HepG2 (cell line): ENCODE measurements around the gene PAXX. TPM values are rescaled to one million over a fixed set of nuclear protein-coding genes. Genes with fewer than 3 reads are reported as not detected.
A peak's percentile ranks its signal among the peaks of the same experiment; 100 is the strongest.

Experiments
- ATAC-seq: fragments of 200-7000 bp; cut with Tn5 transposase; 3 replicates; pipeline ENCODE4 v1.9.1; 2020; ENCODE audit warnings: mild to moderate bottlenecking, moderate library complexity
- BruUV-seq: library from RNA; stranded (reverse); fragments of 400-500 nt; replicated peaks from 2 replicates; lab custom pipeline; 2021; lab: Mats Ljungman, UMichigan
- CTCF ChIA-PET: fragments of 300-600 bp; formaldehyde crosslinking; extraction: SDS; loops from one replicate; lab custom pipeline; 2021; ENCODE audit warnings: low total read pairs, inconsistent platforms, low intra/inter-chr PET ratio; lab: Yijun Ruan, JAX
- POLR2A ChIA-PET: fragments of 350-600 bp; sonication (Branson Sonifier 250); formaldehyde crosslinking; loops from one replicate; lab custom pipeline; 2020; ENCODE audit warnings: antibody characterized with exemption, inconsistent platforms; lab: Yijun Ruan, JAX
- DNase-seq: peaks from one replicate; pipeline ENCODE4 v3.0.0-alpha.2; 2015; ENCODE audit warnings: low spot score
- FAIRE-seq: peaks from 3 replicates; lab custom pipeline; 2011; peaks lifted over from hg19 to GRCh38; lab: Jason Lieb, UNC
- H2AFZ ChIP-seq: one replicate; pipeline ENCODE4 v1.6.1; 2011; ENCODE audit warnings: low read length, inconsistent platforms
- H3K27ac ChIP-seq: fragments of 300-600 bp; 3 replicates; pipeline ENCODE4 v1.8.0; 2011; ENCODE audit warnings: mixed run types, mild to moderate bottlenecking, mixed read lengths, low read length, inconsistent platforms; ENCODE audit not compliant: insufficient read depth; ENCODE audit errors: extremely low read length
- H3K27me3 ChIP-seq, 2 experiments: fragments of 200-600 bp in 1 of 2; 2 replicates in 1 of 2; 3 replicates in 1 of 2; pipeline versions ENCODE4 v1.6.0 to v1.8.0; 2011; ENCODE audit warnings: low read length in 2 of 2, mild to moderate bottlenecking in 2 of 2, moderate library complexity in 2 of 2, inconsistent platforms in 1 of 2; ENCODE audit not compliant: insufficient read depth in 2 of 2, control insufficient read depth in 1 of 2
- H3K36me3 ChIP-seq, 2 experiments: fragments of 200-600 bp in 1 of 2; replicated peaks in 1 of 2; 2 replicates in 1 of 2; 3 replicates in 1 of 2; pipeline versions ENCODE4 v1.5.1 to v1.8.0; 2011; ENCODE audit warnings: low read length in 2 of 2, inconsistent platforms in 1 of 2; ENCODE audit not compliant: insufficient read depth in 2 of 2, control insufficient read depth in 1 of 2
- H3K4me1 ChIP-seq: 2 replicates; pipeline ENCODE4 v1.5.1; 2012; ENCODE audit warnings: low read length, inconsistent platforms; ENCODE audit not compliant: insufficient read depth
- H3K4me2 ChIP-seq: 2 replicates; pipeline ENCODE4 v1.6.0; 2011; ENCODE audit warnings: low read depth, low read length, inconsistent platforms
- H3K4me3 ChIP-seq, 3 experiments: fragments of 200-600 bp in 1 of 3; sonication (generic), shearing (Covaris generic) in 1 of 3; replicated peaks in 1 of 3; 2 replicates each; pipeline ENCODE4 v1.5.1; 2011 to 2016; ENCODE audit warnings: low read length in 3 of 3, inconsistent platforms in 2 of 3, low read depth in 2 of 3, mild to moderate bottlenecking in 2 of 3, control low read depth in 1 of 3, mixed read lengths in 1 of 3; ENCODE audit not compliant: insufficient read depth in 1 of 3
- H3K79me2 ChIP-seq: one replicate; pipeline ENCODE4 v1.6.1; 2011; ENCODE audit warnings: low read length, inconsistent platforms; ENCODE audit not compliant: insufficient read depth
- H3K9ac ChIP-seq: 2 replicates; pipeline ENCODE4 v1.6.0; 2011; ENCODE audit warnings: mild to moderate bottlenecking, low read depth, low read length, inconsistent platforms; ENCODE audit not compliant: insufficient read depth
- H3K9me3 ChIP-seq: 2 replicates; pipeline ENCODE4 v1.5.1; 2012; ENCODE audit warnings: mild to moderate bottlenecking, low read length
- H4K20me1 ChIP-seq: 2 replicates; pipeline ENCODE4 v1.6.0; 2011; ENCODE audit warnings: inconsistent platforms, mild to moderate bottlenecking, low read length, moderate library complexity; ENCODE audit not compliant: insufficient read depth
- CBFB ChIP-seq: sonication (generic); formaldehyde crosslinking; IDR thresholded peaks from 2 replicates; pipeline ENCODE4 v1.4.0; 2020; ENCODE audit warnings: missing genetic modification reagents
- HNRNPL ChIP-seq: fragments of 200-400 bp; formaldehyde crosslinking; IDR thresholded peaks from 2 replicates; pipeline ENCODE4 v1.6.1; 2017; ENCODE audit warnings: mild to moderate bottlenecking, low read depth, low read length
- RBM22 ChIP-seq: fragments of 200-400 bp; formaldehyde crosslinking; optimal IDR thresholded peaks from 2 replicates; pipeline ENCODE3; 2017; ENCODE audit warnings: mild to moderate bottlenecking, low read length, moderate library complexity
- ZNF263 ChIP-seq: sonication (generic); formaldehyde crosslinking; IDR thresholded peaks from 2 replicates; pipeline ENCODE4 v1.4.0; 2020; ENCODE audit warnings: missing genetic modification reagents
- ZNF3 ChIP-seq: IDR thresholded peaks from 2 replicates; pipeline ENCODE4 v1.7.0; 2017; ENCODE audit warnings: inconsistent platforms
- WGBS: methylation state at CpG from one replicate; pipeline ENCODE4 v1.1.6; 2017; ENCODE audit warnings: low lambda C conversion rate; 5-methylcytosine and 5-hydroxymethylcytosine counted together
- in situ Hi-C: cut with HindIII; loops from 2 replicates; pipeline ENCODE4 v1.10.0; 2017; ENCODE audit warnings: low pct_unique_long_range_greater_than_20kb; ENCODE audit not compliant: extremely low pct_ligation_motif_present
- intact Hi-C: fragments of 100-400 bp; cut with micrococcal nuclease; formaldehyde crosslinking; loops from one replicate; pipeline ENCODE4 v1.10.0; 2022; ENCODE audit not compliant: unreplicated experiment
- polyA plus RNA-seq, 8 experiments: library from polyadenylated mRNA; depleted of rRNA in 3 of 8; stranded (reverse) in 7 of 8; unstranded in 1 of 8; fragments of >200 nt; fragmentation: Illumina TruSeq in 4 of 8; extraction: Trizol in 4 of 8; gene quantifications; 2 replicates each; pipeline versions ENCODE4 v1.2.1 to v1.2.3, GENCODE V29; 2011 to 2016; ENCODE audit warnings: low read depth in 4 of 8, missing spikeins in 1 of 8, mixed read lengths in 1 of 8; ENCODE audit not compliant: insufficient read depth in 1 of 8
- total RNA-seq, 5 experiments: library from RNA; depleted of rRNA; stranded (reverse); fragments of >200 nt; fragmentation: Illumina TruSeq; extraction: Trizol; gene quantifications; 2 replicates each; pipeline ENCODE4 v1.2.3, GENCODE V29; 2016; ENCODE audit warnings: low read depth in 1 of 5
- TF ChIP-seq, protein P1 (sequence below): IDR thresholded peaks from 2 replicates; pipeline ENCODE4 v1.6.1; 2018; ENCODE audit warnings: missing genetic modification reagents

PAXX gene
- total and polyA plus RNA-seq, 2 of the 13 experiments (the other 11 are each of a cell fraction or from before 2014, with no cell fraction given), result 14.0 to 31.9 TPM

DNA sequence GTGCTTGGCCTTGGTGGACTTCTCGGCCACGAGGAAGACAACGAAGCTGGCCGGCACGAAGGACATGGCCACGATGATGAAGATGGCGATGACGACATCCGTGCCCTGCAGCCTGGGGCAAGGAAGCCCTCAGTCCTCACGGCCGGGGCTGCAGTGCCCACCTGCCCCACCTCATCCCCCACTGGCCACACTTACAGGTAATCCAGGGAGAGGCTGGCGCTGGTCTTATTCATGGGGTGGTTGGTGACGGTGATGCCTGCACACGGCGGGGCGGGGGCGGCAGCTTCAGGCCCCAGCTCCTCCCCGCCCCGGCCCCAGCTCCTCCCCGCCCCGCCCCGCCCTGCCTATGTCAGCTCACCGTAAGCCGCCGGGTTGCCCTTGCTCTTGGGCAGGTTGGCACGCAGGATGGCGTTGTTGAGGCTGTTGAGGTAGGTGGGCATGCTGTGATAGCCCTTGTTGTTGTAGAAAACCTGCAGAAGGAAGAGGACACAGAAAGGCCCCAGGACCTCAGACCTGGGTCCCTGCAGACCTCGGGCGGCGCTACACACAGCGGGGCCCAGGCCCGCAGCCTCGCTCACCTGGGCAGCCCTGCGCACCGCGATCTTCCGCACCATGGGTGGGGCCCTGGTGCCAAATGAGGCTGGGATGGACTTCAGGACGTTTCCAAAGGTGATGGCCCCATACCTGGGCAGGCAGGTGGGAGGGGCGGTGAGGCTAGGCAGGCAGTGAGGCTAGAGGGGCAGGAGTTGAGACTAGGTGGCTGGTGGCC is 19.9 kb downstream of the PAXX start:
- no TSS peak for BruUV-seq
- CTCF ChIA-PET, result no interaction called here
- H3K4me2 ChIP-seq, result no peak overlapping the region
- H3K4me1 ChIP-seq, result no peaks in the 10 kb centered on the region
- intact Hi-C loops (no loop called here), in situ Hi-C loops (no loop called here)
- no peak overlapping the region for H3K27ac ChIP-seq
- no peaks in the 10 kb centered on the region for H3K9me3 ChIP-seq
- H4K20me1 ChIP-seq, result no peaks in the 10 kb centered on the region
- FAIRE-seq (no peak), DNase-seq (no peak), ATAC-seq (no peak)
- H3K79me2 ChIP-seq, result no peaks in the 10 kb centered on the region
- POLR2A ChIA-PET, result no interaction called here
- no peak overlapping the region for H3K4me3 ChIP-seq
- WGBS, result 91% methylated on average over 24 of the region's 39 CpGs
- TF ChIP-seq RBM22, result no peak
- H3K9ac ChIP-seq, result no peak overlapping the region
- no peaks in the 10 kb centered on the region for H3K27me3 ChIP-seq
- no peak overlapping the region for H2AFZ ChIP-seq
- peaks cover 1 to 2% of the 10 kb centered on the region in 2 experiments; a peak in 1 of 5 replicates for H3K36me3 ChIP-seq

DNA sequence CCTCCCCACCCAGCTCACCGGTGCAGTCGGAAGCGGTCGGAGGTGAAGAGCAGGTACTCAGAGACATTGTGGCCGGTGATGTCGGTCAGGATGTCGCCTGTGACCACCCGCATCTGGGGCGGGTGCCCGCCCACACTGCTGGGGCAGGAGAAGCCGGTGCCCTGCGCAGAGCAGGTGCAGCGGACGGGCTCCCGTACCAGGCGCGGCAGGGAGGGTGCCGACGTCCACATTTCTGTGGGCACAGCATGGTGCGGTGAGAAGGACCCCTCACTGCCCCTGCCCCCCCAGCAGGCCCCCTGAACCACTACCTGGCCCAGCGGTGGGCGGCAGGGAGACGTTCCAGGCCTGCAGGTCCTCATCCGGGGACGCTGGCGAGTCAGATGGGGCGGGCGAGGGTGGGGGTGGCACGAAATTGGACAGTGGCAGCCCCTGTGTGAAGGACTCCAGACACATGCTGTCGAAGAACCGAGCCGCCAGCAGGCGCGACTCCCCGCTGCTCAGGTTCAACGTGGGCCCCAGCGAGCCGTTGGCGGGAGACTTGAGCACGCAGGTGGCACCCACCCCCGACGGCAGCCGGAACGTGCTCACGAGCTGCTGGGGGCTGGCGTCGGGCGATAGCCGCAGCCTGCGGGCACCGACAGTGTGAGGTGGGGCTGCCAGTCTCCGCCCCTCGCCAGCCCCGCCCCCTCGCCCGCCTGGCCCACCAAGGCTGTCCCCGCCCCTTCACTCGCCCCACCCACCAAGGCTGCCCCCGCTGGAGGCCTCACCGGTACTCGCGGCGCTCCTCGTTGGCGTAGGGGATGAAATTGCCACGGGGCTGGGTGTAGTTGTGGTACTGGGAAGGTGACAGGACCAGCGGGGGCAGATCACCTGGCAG is 20.7 kb downstream of the PAXX start:
- TF ChIP-seq ZNF3, result no peak
- no peak for TF ChIP-seq ZNF263 (CRISPR knock-in tag)
- TF ChIP-seq, protein P1, sequence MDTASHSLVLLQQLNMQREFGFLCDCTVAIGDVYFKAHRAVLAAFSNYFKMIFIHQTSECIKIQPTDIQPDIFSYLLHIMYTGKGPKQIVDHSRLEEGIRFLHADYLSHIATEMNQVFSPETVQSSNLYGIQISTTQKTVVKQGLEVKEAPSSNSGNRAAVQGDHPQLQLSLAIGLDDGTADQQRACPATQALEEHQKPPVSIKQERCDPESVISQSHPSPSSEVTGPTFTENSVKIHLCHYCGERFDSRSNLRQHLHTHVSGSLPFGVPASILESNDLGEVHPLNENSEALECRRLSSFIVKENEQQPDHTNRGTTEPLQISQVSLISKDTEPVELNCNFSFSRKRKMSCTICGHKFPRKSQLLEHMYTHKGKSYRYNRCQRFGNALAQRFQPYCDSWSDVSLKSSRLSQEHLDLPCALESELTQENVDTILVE (CRISPR knock-in tag), result no peak
- TF ChIP-seq HNRNPL, result 0 out of 2 replicates have a peak, but pooled peaks have one; percentile 24
- TF ChIP-seq CBFB (CRISPR knock-in tag), result no peak
- ATAC-seq (no peak), DNase-seq (no peak), FAIRE-seq (no peak)
- in situ Hi-C loops, result no loop called here
- no peak overlapping the region for H3K9ac ChIP-seq
- POLR2A ChIA-PET, result no interaction called here
- CTCF ChIA-PET, result no interaction called here
- no peak overlapping the region for H3K4me3 ChIP-seq
- H3K4me1 ChIP-seq, result no peaks in the 10 kb centered on the region
- H3K27me3 ChIP-seq, result no peaks in the 10 kb centered on the region
- intact Hi-C loops, result no loop called here
- no peaks in the 10 kb centered on the region for H3K79me2 ChIP-seq
- H3K27ac ChIP-seq, result no peak overlapping the region
- no peaks in the 10 kb centered on the region for H4K20me1 ChIP-seq
- H3K4me2 ChIP-seq, result no peak overlapping the region
- H2AFZ ChIP-seq, result no peak overlapping the region
- BruUV-seq, result no TSS peak
- peaks cover 1 to 2% of the 10 kb centered on the region in 2 experiments; a peak in 1 of 5 replicates for H3K36me3 ChIP-seq
- no peaks in the 10 kb centered on the region for H3K9me3 ChIP-seq
- 96% methylated on average over 24 of the region's 67 CpGs for WGBS
